Measurements from ENCODE around the gene FGF14. TPM values are rescaled to one million over a fixed set of nuclear protein-coding genes. Genes with fewer than 3 reads are reported as not detected.

Gene FGF14
- total RNA-seq, 1 experiment from 2014 or later, result not detected

DNA sequence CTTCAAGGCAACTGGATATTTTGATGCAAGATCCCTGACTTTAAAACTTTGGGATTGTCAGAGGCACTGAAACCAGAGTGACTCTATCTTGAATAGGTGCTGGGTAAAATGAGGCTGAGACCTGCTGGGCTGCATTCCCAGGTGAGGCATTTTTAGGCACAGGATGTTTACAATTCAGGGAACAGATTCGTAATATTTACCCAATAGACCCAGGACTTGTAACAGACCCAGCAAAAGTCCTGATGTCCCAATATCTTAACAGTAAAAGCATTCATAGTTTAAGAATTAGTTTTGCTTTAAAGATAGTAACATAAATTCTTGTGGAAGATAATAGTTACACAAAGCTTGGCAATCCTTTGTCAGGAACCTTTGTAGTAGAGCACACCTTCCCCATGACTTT is 166.2 kb downstream of the FGF14 start:
- H3K9ac ChIP-seq (ENCODE audit: low read length), result no peak overlapping the region
- no peak overlapping the region for H2AFZ ChIP-seq (ENCODE audit: low read length)
- H3K27me3 ChIP-seq (ENCODE audit: low read length), result no peaks in the 10 kb centered on the region
- H3K9me2 ChIP-seq (replicated peaks; ENCODE audit: insufficient read depth, low read length), result no peaks in the 10 kb centered on the region
- no peak overlapping the region for H3K27ac ChIP-seq (ENCODE audit: low read length)
- H3K4me3 ChIP-seq (ENCODE audit: low read length), result no peak overlapping the region
- no peak for DNase-seq
- no peaks in the 10 kb centered on the region for H3K36me3 ChIP-seq (ENCODE audit: insufficient read depth, low read length)
- H3K9me3 ChIP-seq (ENCODE audit: low read length), result no peaks in the 10 kb centered on the region
- H3K4me2 ChIP-seq (ENCODE audit: low read depth, low read length, poor library complexity, severe bottlenecking), result no peak overlapping the region
- no peaks in the 10 kb centered on the region for H3K79me2 ChIP-seq (ENCODE audit: low read length)
- no peaks in the 10 kb centered on the region for H4K20me1 ChIP-seq (ENCODE audit: insufficient read depth, low read depth, low read length)
- H3K4me1 ChIP-seq (ENCODE audit: low read length), result no peaks in the 10 kb centered on the region

DNA sequence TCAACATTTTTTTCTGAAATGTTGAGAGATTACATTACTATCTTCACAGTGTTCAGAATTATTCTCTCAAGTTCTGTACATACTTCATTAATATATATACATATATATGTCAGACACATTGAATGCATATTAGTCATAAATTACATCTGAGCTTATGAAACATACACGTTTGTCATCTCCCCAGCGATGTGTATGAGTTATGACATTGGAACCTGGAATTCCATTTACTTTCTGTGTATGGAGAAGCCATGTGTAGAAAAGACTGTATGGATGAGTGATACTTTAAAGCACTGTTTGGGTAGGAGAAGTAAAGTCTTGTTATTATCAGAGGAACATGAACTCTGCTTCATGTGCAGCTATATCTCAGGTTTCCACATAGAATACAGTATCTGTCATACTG is 167.2 kb downstream of the FGF14 start:
- no peaks in the 10 kb centered on the region for H3K9me2 ChIP-seq (replicated peaks; ENCODE audit: insufficient read depth, low read length)
- H3K27me3 ChIP-seq (ENCODE audit: low read length), result no peaks in the 10 kb centered on the region
- H3K36me3 ChIP-seq (ENCODE audit: insufficient read depth, low read length), result no peaks in the 10 kb centered on the region
- no peak overlapping the region for H3K9ac ChIP-seq (ENCODE audit: low read length)
- H3K4me2 ChIP-seq (ENCODE audit: low read depth, low read length, poor library complexity, severe bottlenecking), result no peak overlapping the region
- DNase-seq, result no peak
- no peak overlapping the region for H3K4me3 ChIP-seq (ENCODE audit: low read length)
- H3K9me3 ChIP-seq (ENCODE audit: low read length), result no peaks in the 10 kb centered on the region
- no peak overlapping the region for H2AFZ ChIP-seq (ENCODE audit: low read length)
- no peaks in the 10 kb centered on the region for H3K4me1 ChIP-seq (ENCODE audit: low read length)
- no peak overlapping the region for H3K27ac ChIP-seq (ENCODE audit: low read length)
- H4K20me1 ChIP-seq (ENCODE audit: insufficient read depth, low read depth, low read length), result no peaks in the 10 kb centered on the region
- H3K79me2 ChIP-seq (ENCODE audit: low read length), result no peaks in the 10 kb centered on the region

DNA sequence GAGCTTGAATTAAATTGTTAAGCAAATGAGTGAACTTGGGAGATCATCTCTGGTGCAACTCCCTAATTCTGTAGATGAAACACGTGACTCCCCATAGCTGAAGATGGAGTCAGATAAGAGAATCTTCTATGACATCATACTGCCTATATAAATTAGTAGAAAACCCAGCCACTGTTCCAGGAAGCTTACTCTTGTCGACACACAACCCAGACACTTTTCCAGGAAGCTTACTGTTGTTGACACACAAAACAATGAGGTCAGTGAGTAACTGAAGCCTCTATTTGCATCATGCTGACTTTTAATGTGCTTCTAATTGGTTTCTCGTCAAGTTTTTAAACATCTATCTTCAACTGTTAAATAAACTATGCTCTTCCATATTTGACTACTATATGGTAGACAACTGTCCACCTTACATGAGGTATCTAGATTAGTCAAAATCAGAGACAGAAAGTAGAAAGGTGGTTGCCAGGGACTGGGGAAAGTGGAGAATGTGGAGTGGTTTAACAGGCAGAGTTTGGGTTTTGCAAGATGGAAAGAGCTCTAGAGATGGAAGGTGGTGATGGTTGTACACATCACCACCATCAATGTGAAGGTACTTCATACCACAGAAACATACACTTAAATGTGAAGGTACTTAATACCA is 168.2 kb downstream of the FGF14 start:
- H4K20me1 ChIP-seq (ENCODE audit: insufficient read depth, low read depth, low read length), result no peaks in the 10 kb centered on the region
- H3K4me3 ChIP-seq (ENCODE audit: low read length), result no peak overlapping the region
- H3K27ac ChIP-seq (ENCODE audit: low read length), result no peak overlapping the region
- H3K36me3 ChIP-seq (ENCODE audit: insufficient read depth, low read length), result no peaks in the 10 kb centered on the region
- no peaks in the 10 kb centered on the region for H3K27me3 ChIP-seq (ENCODE audit: low read length)
- H3K4me2 ChIP-seq (ENCODE audit: low read depth, low read length, poor library complexity, severe bottlenecking), result no peak overlapping the region
- H3K79me2 ChIP-seq (ENCODE audit: low read length), result no peaks in the 10 kb centered on the region
- no peaks in the 10 kb centered on the region for H3K4me1 ChIP-seq (ENCODE audit: low read length)
- no peak for DNase-seq
- no peaks in the 10 kb centered on the region for H3K9me3 ChIP-seq (ENCODE audit: low read length)
- H3K9me2 ChIP-seq (replicated peaks; ENCODE audit: insufficient read depth, low read length), result no peaks in the 10 kb centered on the region
- H3K9ac ChIP-seq (ENCODE audit: low read length), result no peak overlapping the region
- no peak overlapping the region for H2AFZ ChIP-seq (ENCODE audit: low read length)

DNA sequence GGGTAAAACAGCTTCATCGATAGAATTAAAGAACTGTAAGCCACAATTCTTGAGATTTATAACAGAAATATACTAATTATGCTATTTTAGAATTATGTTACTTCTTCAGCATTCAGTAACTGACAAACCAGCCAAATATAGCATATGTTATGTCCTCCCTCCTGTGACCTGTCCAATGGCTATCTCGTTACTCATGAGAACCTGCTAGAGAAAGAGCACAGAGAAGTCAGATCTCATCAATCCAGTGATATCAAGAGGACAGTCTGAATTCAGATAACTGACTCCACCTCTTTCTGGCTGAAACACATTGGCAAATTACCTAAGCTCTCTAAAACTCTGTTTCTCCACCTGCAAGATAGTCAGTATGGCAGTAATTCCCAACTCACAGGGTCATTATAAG is 170.4 kb downstream of the FGF14 start:
- Histone ChIP-seq H3K9me3 (ENCODE audit: low read length) (no peaks in the 10 kb centered on the region), H2AFZ (ENCODE audit: low read length) (no peak overlapping the region), H3K4me2 (ENCODE audit: low read depth, low read length, poor library complexity, severe bottlenecking) (no peak overlapping the region), H3K27me3 (ENCODE audit: low read length) (no peaks in the 10 kb centered on the region), H3K9ac (ENCODE audit: low read length) (no peak overlapping the region), H3K27ac (ENCODE audit: low read length) (no peak overlapping the region), H3K36me3 (ENCODE audit: insufficient read depth, low read length) (no peaks in the 10 kb centered on the region), H4K20me1 (ENCODE audit: insufficient read depth, low read depth, low read length) (no peaks in the 10 kb centered on the region), H3K4me3 (ENCODE audit: low read length) (no peak overlapping the region), H3K4me1 (ENCODE audit: low read length) (no peaks in the 10 kb centered on the region), H3K9me2 (replicated peaks; ENCODE audit: insufficient read depth, low read length) (no peaks in the 10 kb centered on the region), H3K79me2 (ENCODE audit: low read length) (no peaks in the 10 kb centered on the region)
- DNase-seq, result no peak

DNA sequence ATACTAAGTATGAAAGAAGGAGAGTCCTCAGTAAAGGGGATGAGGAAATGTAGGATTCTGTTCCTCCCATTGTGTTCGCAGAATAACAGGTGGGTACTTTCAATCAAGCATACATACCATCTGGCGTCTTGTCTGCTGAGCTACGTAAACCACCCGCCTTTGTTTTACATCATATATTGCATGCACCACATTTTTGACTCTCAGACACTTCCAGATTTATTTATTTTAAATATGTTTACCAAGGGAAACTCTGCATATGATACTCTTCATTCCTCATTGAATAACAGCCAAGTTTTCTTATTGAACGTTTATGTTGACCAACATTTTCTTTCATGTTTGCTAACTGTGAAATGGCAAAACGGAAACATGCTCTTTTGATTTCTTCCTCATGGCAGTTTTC is 174.1 kb downstream of the FGF14 start:
- H3K9me2 ChIP-seq (replicated peaks; ENCODE audit: insufficient read depth, low read length), result no peaks in the 10 kb centered on the region
- H3K36me3 ChIP-seq (ENCODE audit: insufficient read depth, low read length), result no peaks in the 10 kb centered on the region
- H3K9me3 ChIP-seq (ENCODE audit: low read length), result no peaks in the 10 kb centered on the region
- DNase-seq, result no peak
- H2AFZ ChIP-seq (ENCODE audit: low read length), result no peak overlapping the region
- no peaks in the 10 kb centered on the region for H3K27me3 ChIP-seq (ENCODE audit: low read length)
- no peaks in the 10 kb centered on the region for H3K4me1 ChIP-seq (ENCODE audit: low read length)
- no peak overlapping the region for H3K4me3 ChIP-seq (ENCODE audit: low read length)
- no peaks in the 10 kb centered on the region for H3K79me2 ChIP-seq (ENCODE audit: low read length)
- no peak overlapping the region for H3K4me2 ChIP-seq (ENCODE audit: low read depth, low read length, poor library complexity, severe bottlenecking)
- no peak overlapping the region for H3K9ac ChIP-seq (ENCODE audit: low read length)
- H3K27ac ChIP-seq (ENCODE audit: low read length), result no peak overlapping the region
- H4K20me1 ChIP-seq (ENCODE audit: insufficient read depth, low read depth, low read length), result no peaks in the 10 kb centered on the region

DNA sequence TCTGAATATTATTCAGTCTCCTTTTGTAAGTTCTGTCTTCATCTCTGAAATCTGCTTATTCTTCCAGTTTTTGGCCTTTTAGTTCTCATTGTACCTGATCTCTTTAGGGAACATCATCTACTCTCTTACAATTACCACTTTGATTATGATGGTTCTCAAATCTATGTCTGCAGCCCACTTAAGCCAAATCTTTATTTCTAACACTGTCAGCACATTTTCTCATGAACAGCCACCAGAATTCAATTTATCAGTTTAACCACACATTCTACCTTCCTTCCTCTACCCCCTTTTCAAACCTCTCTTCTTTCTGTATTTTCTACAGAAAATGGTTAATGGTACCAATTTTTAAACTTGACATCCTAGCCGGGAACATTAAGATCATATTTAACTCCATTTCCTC is 175.3 kb downstream of the FGF14 start:
- Histone ChIP-seq H3K9me2 (replicated peaks; ENCODE audit: insufficient read depth, low read length) (no peaks in the 10 kb centered on the region), H2AFZ (ENCODE audit: low read length) (no peak overlapping the region), H3K79me2 (ENCODE audit: low read length) (no peaks in the 10 kb centered on the region), H4K20me1 (ENCODE audit: insufficient read depth, low read depth, low read length) (no peaks in the 10 kb centered on the region), H3K9me3 (ENCODE audit: low read length) (no peaks in the 10 kb centered on the region), H3K9ac (ENCODE audit: low read length) (no peak overlapping the region), H3K36me3 (ENCODE audit: insufficient read depth, low read length) (no peaks in the 10 kb centered on the region), H3K4me1 (ENCODE audit: low read length) (no peaks in the 10 kb centered on the region), H3K27me3 (ENCODE audit: low read length) (no peaks in the 10 kb centered on the region), H3K4me3 (ENCODE audit: low read length) (no peak overlapping the region), H3K27ac (ENCODE audit: low read length) (no peak overlapping the region), H3K4me2 (ENCODE audit: low read depth, low read length, poor library complexity, severe bottlenecking) (no peak overlapping the region)
- DNase-seq, result no peak

DNA sequence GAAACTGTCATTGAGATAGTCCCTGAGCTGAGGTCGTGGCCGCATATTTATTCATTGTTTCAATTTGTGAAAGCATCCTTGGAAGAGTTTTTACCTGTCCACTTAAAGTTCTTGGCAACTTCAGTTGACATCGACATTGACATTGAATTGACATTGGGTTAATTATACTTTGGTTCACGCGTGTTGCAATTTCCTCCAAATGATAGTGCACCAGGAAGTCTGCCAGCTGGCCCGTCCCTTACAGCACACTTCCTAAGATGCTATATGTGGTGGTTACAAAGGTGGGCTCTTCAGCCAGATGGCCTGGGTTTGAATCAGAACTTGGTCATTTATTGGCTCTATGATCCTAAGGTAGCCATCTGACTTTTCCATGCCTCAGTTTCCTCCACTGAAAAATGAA is 176.0 kb downstream of the FGF14 start:
- Histone ChIP-seq H3K27ac (ENCODE audit: low read length) (no peak overlapping the region), H3K4me2 (ENCODE audit: low read depth, low read length, poor library complexity, severe bottlenecking) (no peak overlapping the region), H3K9me3 (ENCODE audit: low read length) (no peaks in the 10 kb centered on the region), H2AFZ (ENCODE audit: low read length) (no peak overlapping the region), H3K4me3 (ENCODE audit: low read length) (no peak overlapping the region), H4K20me1 (ENCODE audit: insufficient read depth, low read depth, low read length) (no peaks in the 10 kb centered on the region), H3K9me2 (replicated peaks; ENCODE audit: insufficient read depth, low read length) (no peaks in the 10 kb centered on the region), H3K9ac (ENCODE audit: low read length) (no peak overlapping the region), H3K79me2 (ENCODE audit: low read length) (no peaks in the 10 kb centered on the region), H3K4me1 (ENCODE audit: low read length) (no peaks in the 10 kb centered on the region), H3K27me3 (ENCODE audit: low read length) (no peaks in the 10 kb centered on the region), H3K36me3 (ENCODE audit: insufficient read depth, low read length) (no peaks in the 10 kb centered on the region)
- no peak for DNase-seq

DNA sequence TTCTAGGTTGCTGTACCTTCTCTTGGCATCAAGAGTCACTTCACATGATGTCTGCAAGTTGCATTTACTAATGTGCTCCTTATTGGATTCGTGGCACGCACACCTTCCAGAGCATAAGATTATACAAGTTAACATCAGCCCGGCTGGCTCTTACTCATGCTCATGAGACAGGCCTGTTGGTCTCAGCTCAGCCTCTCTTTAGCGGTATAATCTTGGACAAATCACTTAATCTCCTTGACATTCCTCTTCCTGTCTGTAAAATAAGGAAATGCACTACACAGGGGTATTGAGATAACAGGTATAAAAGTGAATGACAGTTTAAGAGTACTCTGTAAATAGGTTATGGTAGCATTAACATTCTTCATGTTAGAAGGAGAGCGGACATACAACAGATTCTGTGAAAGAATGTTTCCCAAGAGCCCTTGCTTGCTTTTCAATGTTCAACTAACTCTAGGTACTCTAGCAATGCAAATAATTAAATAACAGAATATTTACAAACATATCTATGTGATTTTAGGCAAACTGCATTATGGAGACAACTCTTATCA is 181.1 kb downstream of the FGF14 start:
- Histone ChIP-seq H2AFZ (ENCODE audit: low read length) (no peak overlapping the region), H3K4me1 (ENCODE audit: low read length) (no peaks in the 10 kb centered on the region), H3K4me3 (ENCODE audit: low read length) (no peak overlapping the region), H4K20me1 (ENCODE audit: insufficient read depth, low read depth, low read length) (no peaks in the 10 kb centered on the region), H3K27me3 (ENCODE audit: low read length) (no peaks in the 10 kb centered on the region), H3K27ac (ENCODE audit: low read length) (no peak overlapping the region), H3K4me2 (ENCODE audit: low read depth, low read length, poor library complexity, severe bottlenecking) (no peak overlapping the region), H3K79me2 (ENCODE audit: low read length) (no peaks in the 10 kb centered on the region), H3K36me3 (ENCODE audit: insufficient read depth, low read length) (no peaks in the 10 kb centered on the region), H3K9me3 (ENCODE audit: low read length) (no peaks in the 10 kb centered on the region), H3K9me2 (replicated peaks; ENCODE audit: insufficient read depth, low read length) (no peaks in the 10 kb centered on the region), H3K9ac (ENCODE audit: low read length) (no peak overlapping the region)
- no peak for DNase-seq
